RWPE1 (cell line): ENCODE results near the gene MYO18B.

ENCODE experiments used
- CTCF ChIA-PET: fragments of 350-600 bp; sonication (Branson Sonifier 250); formaldehyde crosslinking; extraction: SDS; loops from one replicate; lab custom pipeline; 2021; lab: Yijun Ruan, JAX
- POLR2A ChIA-PET: fragments of 400-600 bp; formaldehyde crosslinking; extraction: SDS; loops from one replicate; lab custom pipeline; 2020; ENCODE audit warnings: antibody characterized with exemption; ENCODE audit not compliant: low non-redundant PET; lab: Yijun Ruan, JAX
- DNase-seq: peaks from one replicate; pipeline ENCODE4 v3.0.0; 2012; ENCODE audit warnings: low spot score
- H3K27ac ChIP-seq: fragments of 450-650 bp; 2 replicates; pipeline ENCODE4 v1.5.1; 2017
- CTCF ChIP-seq: fragments of 450-650 bp; conservative IDR thresholded peaks from 2 replicates; pipeline ENCODE4 v1.5.1; 2017; ENCODE audit warnings: low read depth, mild to moderate bottlenecking

MYO18B gene

GRCh38 chr22:26047920-26048319, 305.9 kb downstream of the MYO18B start:
- CTCF ChIA-PET = no interaction called here
- TF ChIP-seq CTCF = no peak
- POLR2A ChIA-PET = no interaction called here
- H3K27ac ChIP-seq = no peak overlapping the region
- DNase-seq = no peak

- TF ChIP-seq CTCF = no peak
- DNase-seq = no peak
- ChIA-PET POLR2A (no interaction called here), CTCF (no interaction called here)
- H3K27ac ChIP-seq = no peak overlapping the region
These were observed 308.1 kb downstream of the MYO18B start for GRCh38 chr22:26050079-26050478.

- H3K27ac ChIP-seq = no peak overlapping the region
These were observed 311.8 kb downstream of the MYO18B start for GRCh38 chr22:26053737-26054316.

GRCh38 chr22:26054841-26055605, 313.0 kb downstream of the MYO18B start:
- ChIA-PET CTCF (no interaction called here), POLR2A (no interaction called here)
- DNase-seq = no peak
- no peak overlapping the region for H3K27ac ChIP-seq
- TF ChIP-seq CTCF = no peak

More at GRCh38 chr22:26053737-26054316, 311.8 kb downstream of the MYO18B start:
- CTCF ChIA-PET = no interaction called here
- DNase-seq = no peak
- POLR2A ChIA-PET = no interaction called here
- no peak for TF ChIP-seq CTCF

- POLR2A ChIA-PET = no interaction called here
- no peak for TF ChIP-seq CTCF
- H3K27ac ChIP-seq = no peak overlapping the region
- CTCF ChIA-PET = no interaction called here
- no peak for DNase-seq
These were observed 313.7 kb downstream of the MYO18B start for GRCh38 chr22:26055693-26056092.

- DNase-seq = no peak
- no peak overlapping the region for H3K27ac ChIP-seq
- ChIA-PET POLR2A (no interaction called here), CTCF (no interaction called here)
- TF ChIP-seq CTCF = no peak
These were observed 314.6 kb downstream of the MYO18B start for GRCh38 chr22:26056455-26057200.
